ENCODE results near the gene IRAK2. TPM values are rescaled to one million over a fixed set of nuclear protein-coding genes. Genes with fewer than 3 reads are reported as not detected.
A peak's percentile ranks its signal among the peaks of the same experiment; 100 is the strongest.
"Not testable (repeated sequence)": the region's sequence is repeated elsewhere in the genome, so short reads cannot be mapped to it uniquely, and the experiment has no call there.

The IRAK2 gene
- total and polyA plus RNA-seq, 10 donors, result 1.4 to 11.8 (median 7.9) TPM

- 62 to 73% (median 68%) methylated on average over 12 of the region's 12 CpGs for WGBS, 5 donors
- intact Hi-C loops (cut with DNase I; ENCODE audit: low total_unique reads), result no loop called here
Observed at GRCh38 chr3:10263646-10264363, 99.1 kb downstream of the IRAK2 start.

GRCh38 chr3:10265833-10266232 lies 101.1 kb downstream of the IRAK2 start:
- Histone ChIP-seq H3K27me3 (replicated peaks in 1 of 7) (no peaks in the 10 kb centered on the region), H3K27ac (no peak overlapping the region), H3K9me3 (no peaks in the 10 kb centered on the region), H3K4me1 (peaks cover 6 to 94% (median 43%) of the 10 kb centered on the region in 6 donors), H3K4me3 (no peak overlapping the region), H3K36me3 (peaks cover 0 to 99% (median 48%) of the 10 kb centered on the region in 6 donors)
- intact Hi-C loops (cut with DNase I; ENCODE audit: low total_unique reads), result no loop called here
- no peak for TF ChIP-seq POLR2AphosphoS5 (IDR thresholded peaks at IDR 0.05)
- TF ChIP-seq CTCF (IDR thresholded peaks at IDR 0.05 in 8 of 11, conservative IDR thresholded peaks at IDR 0.05 in 3 of 11), result no peak
- TF ChIP-seq POLR2A (IDR thresholded peaks at IDR 0.05), result no peak
- DNase-seq, result peak; percentile 16
- 93 to 97% (median 95%) methylated on average over 2 of the region's 2 CpGs for WGBS, 5 donors

More at GRCh38 chr3:10263646-10264363, 99.1 kb downstream of the IRAK2 start:
- H3K27ac ChIP-seq, result peak overlapping the region in 6 of 8 donors; percentile 3 to 62 (median 28)
- peak in 9 of 11 experiments; percentile 11 to 64 (median 40) for TF ChIP-seq CTCF (IDR thresholded peaks at IDR 0.05 in 8 of 11, conservative IDR thresholded peaks at IDR 0.05 in 3 of 11)
- TF ChIP-seq POLR2AphosphoS5 (IDR thresholded peaks at IDR 0.05), result no peak
- no peak for TF ChIP-seq POLR2A (IDR thresholded peaks at IDR 0.05)
- peaks cover 0 to 99% (median 47%) of the 10 kb centered on the region in 6 donors for H3K36me3 ChIP-seq
- no peaks in the 10 kb centered on the region for H3K27me3 ChIP-seq (replicated peaks in 1 of 7)
- H3K4me3 ChIP-seq, result peak overlapping the region in 1 of 8 donors; percentile 24
- peak; percentile 68 for DNase-seq
- peaks cover 6 to 97% (median 48%) of the 10 kb centered on the region in 6 donors for H3K4me1 ChIP-seq
- no peaks in the 10 kb centered on the region for H3K9me3 ChIP-seq

GRCh38 chr3:10266936-10267335 lies 102.2 kb downstream of the IRAK2 start:
- H3K36me3 ChIP-seq, result peaks cover 0 to 99% (median 49%) of the 10 kb centered on the region in 6 donors
- intact Hi-C loops (cut with DNase I; ENCODE audit: low total_unique reads); H3K4me3 ChIP-seq; H3K27ac ChIP-seq; H3K9me3 ChIP-seq; H3K27me3 ChIP-seq (replicated peaks in 1 of 7): not testable (repeated sequence)
- peak; percentile 34 for DNase-seq
- WGBS, 5 donors, result 87 to 92% (median 89%) methylated on average over 7 of the region's 7 CpGs
- peaks cover 6 to 93% (median 44%) of the 10 kb centered on the region in 6 donors for H3K4me1 ChIP-seq

- H3K27ac ChIP-seq, result no peak overlapping the region
- peaks cover 10 to 93% (median 46%) of the 10 kb centered on the region in 6 donors for H3K4me1 ChIP-seq
- intact Hi-C loops (cut with DNase I; ENCODE audit: low total_unique reads), result no loop called here
- DNase-seq, result no peak
- TF ChIP-seq POLR2AphosphoS5 (IDR thresholded peaks at IDR 0.05) (no peak), POLR2A (IDR thresholded peaks at IDR 0.05) (no peak), CTCF (IDR thresholded peaks at IDR 0.05 in 8 of 11, conservative IDR thresholded peaks at IDR 0.05 in 3 of 11) (no peak)
- no peaks in the 10 kb centered on the region for H3K27me3 ChIP-seq (replicated peaks in 1 of 7)
- H3K36me3 ChIP-seq, result peaks cover 0 to 99% (median 51%) of the 10 kb centered on the region in 6 donors
- H3K4me3 ChIP-seq, result no peak overlapping the region
- H3K9me3 ChIP-seq, result no peaks in the 10 kb centered on the region
Observed at GRCh38 chr3:10268116-10268515, 103.4 kb downstream of the IRAK2 start.
